Activated T-cell treated with anti-CD3 and anti-CD28 coated beads for 48 hours (primary cell): ENCODE data around the gene DSG4.

Source experiments
- DNase-seq: peaks from one replicate; pipeline ENCODE4 v3.0.0-alpha.2; 2020; ENCODE audit warnings: low read depth

Gene DSG4

DNA sequence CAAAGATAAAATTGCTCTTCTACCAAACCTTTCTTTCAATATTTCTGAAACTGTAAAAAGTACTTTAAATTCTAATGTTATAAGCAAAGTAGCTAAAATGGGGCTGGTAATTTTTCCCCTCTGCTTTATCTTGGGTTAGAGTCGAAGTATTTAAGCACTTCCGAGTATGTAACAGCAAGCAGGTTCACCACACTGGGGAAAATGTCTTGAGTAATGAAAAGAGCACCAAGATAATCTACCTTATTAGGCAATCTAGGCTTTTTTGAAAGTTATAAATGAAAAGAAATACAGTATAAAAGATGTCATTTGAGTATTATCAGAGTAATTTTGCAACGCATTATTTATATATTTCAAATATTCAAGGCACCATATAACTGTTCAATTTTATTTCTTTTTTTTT lies 70.3 kb downstream of the DSG4 start:
- DNase-seq, result no peak

DNA sequence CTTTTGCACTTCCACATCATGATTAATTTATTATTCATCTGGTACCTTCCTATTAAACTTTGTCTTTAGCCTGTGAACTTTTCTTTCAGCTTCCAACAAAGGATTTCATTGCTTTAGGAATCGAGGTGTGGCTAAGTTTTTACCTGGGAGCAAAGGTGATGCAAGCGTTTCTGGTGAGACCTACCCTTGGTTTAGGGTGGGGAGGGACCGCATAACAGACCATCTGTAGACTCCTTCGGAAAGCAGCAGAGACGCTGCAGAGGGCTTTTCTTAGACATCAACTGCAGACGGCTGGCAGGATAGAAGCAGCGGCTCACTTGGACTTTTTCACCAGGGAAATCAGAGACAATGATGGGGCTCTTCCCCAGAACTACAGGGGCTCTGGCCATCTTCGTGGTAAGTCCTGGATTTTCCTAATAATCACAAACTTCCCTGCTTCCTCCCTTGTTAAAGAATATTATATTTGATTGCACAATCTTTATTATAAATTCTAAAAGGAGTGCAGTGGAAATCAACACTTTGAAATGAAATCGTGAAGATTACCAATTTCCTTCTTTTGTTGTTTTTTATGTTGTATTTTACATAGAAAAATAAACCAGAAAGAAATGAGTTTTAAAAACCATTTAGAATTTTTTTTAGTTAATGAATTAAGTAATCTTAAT lies 71.1 kb downstream of the DSG4 start, which contains the start of gene DSG3:
TSS of gene DSG3 (plus strand) at position 212 of the 662 bp plus-strand sequence. CDS start at position 349, 137 bp downstream.
- no peak for DNase-seq

DNA sequence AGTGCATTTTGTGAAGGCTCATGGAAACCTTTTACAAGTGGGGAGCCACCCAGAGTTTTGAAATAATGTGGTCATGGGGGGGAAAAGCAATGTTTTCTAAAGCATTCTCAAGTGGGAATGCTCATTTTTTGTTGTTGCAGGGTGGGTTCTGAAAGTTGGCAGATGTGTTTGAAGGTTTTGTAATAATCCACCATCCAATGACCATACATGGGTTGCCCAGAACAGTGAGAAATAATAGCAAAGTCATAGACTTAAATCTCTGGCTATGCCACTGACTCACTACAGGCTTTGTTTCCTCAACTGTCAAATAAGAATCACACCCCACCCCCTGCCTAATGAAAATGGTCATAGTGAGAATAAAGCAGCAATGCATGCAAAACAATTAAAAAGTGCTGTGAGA lies 73.8 kb downstream of the DSG4 start:
- no peak for DNase-seq

DNA sequence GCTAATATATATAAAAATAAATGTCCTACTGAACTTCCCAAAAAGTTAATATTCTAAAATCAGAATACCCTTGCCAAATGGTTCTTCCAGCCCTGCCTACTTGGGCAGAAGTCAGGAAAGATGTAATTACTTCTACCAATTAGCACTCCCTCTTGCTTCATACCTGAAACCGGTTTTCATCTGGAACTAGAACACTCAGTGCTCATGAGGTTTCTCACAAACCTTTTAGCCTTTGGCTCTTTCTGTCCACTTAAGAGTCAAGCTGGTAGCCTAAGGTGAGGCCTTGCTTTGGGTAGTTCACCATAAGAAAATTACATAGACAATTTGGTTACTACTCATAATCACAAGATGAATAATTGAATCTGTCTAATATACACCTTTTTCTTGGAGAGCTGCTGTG lies 75.0 kb downstream of the DSG4 start:
- DNase-seq, result no peak

DNA sequence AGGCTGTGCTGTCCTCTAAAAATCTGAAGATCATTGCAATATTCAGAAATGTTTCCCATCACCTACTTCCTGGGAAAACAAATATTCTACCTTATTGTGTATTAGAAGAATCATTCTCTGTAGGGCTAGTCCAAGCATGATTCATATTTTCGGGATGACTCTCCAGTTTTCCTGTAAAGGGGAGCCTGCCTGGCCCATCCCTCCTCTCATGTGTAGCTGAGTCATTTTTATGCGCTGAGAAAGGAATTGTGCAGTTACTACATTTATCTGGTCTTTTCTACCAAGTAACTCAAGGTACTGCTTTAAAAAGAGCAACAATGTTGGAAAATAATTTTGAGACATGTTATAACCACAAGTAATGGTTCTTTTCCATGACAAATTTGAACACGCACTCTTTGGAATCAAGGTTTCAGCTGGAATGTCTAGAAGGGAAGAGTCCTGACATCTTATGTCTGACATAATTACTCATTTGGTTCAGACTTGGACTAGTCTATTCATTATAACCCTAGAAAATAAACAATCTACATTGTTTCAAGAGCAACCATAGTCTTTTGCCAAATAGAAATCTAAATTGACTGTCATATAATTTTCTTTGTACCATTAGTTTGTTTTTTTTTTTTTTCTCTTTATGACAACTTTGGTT lies 77.6 kb downstream of the DSG4 start:
- DNase-seq, result no peak
